ENCODE results near the gene NAPB.

Gene NAPB

GRCh38 chr20:23331450-23332350 lies 89.6 kb downstream of the NAPB start:
- Histone ChIP-seq H2AFZ (ENCODE audit: low read length) (no peak overlapping the region), H3K4me2 (ENCODE audit: low read length) (no peak overlapping the region), H3K9ac (ENCODE audit: low read length) (no peak overlapping the region), H4K20me1 (ENCODE audit: insufficient read depth, low read length) (no peaks in the 10 kb centered on the region), H3K4me1 (ENCODE audit: insufficient read depth, low read length, severe bottlenecking) (no peaks in the 10 kb centered on the region), H3K9me2 (ENCODE audit: low read depth, low read length) (no peaks in the 10 kb centered on the region), H3K27ac (ENCODE audit: low read depth, low read length, poor library complexity, severe bottlenecking) (no peak overlapping the region), H3K9me3 (ENCODE audit: low read length) (no peaks in the 10 kb centered on the region), H3K4me3 (ENCODE audit: low read depth, low read length, poor library complexity, severe bottlenecking) (no peak overlapping the region), H3F3A (ENCODE audit: insufficient read depth, low read length) (no peaks in the 10 kb centered on the region), H3K79me2 (ENCODE audit: insufficient read depth, low read length) (no peaks in the 10 kb centered on the region), H3K27me3 (ENCODE audit: insufficient read depth, low read length) (no peaks in the 10 kb centered on the region), H3K36me3 (ENCODE audit: insufficient read depth, low read length) (no peaks in the 10 kb centered on the region)
- TF ChIP-seq CTCF (IDR thresholded peaks at IDR 0.05; ENCODE audit: low read length) (no peak), EZH2 (IDR thresholded peaks at IDR 0.05; ENCODE audit: borderline replicate concordance, low read length) (no peak)

GRCh38 chr20:23327617-23328333 lies 93.5 kb downstream of the NAPB start:
- H2AFZ ChIP-seq (ENCODE audit: low read length), result no peak overlapping the region
- H3K27ac ChIP-seq (ENCODE audit: low read depth, low read length, poor library complexity, severe bottlenecking), result no peak overlapping the region
- H3F3A ChIP-seq (ENCODE audit: insufficient read depth, low read length), result no peaks in the 10 kb centered on the region
- no peaks in the 10 kb centered on the region for H3K4me1 ChIP-seq (ENCODE audit: insufficient read depth, low read length, severe bottlenecking)
- no peak overlapping the region for H3K4me2 ChIP-seq (ENCODE audit: low read length)
- no peaks in the 10 kb centered on the region for H3K79me2 ChIP-seq (ENCODE audit: insufficient read depth, low read length)
- H3K9me3 ChIP-seq (ENCODE audit: low read length), result no peaks in the 10 kb centered on the region
- no peaks in the 10 kb centered on the region for H3K27me3 ChIP-seq (ENCODE audit: insufficient read depth, low read length)
- H3K9ac ChIP-seq (ENCODE audit: low read length), result no peak overlapping the region
- no peaks in the 10 kb centered on the region for H3K9me2 ChIP-seq (ENCODE audit: low read depth, low read length)
- no peak overlapping the region for H3K4me3 ChIP-seq (ENCODE audit: low read depth, low read length, poor library complexity, severe bottlenecking)
- H3K36me3 ChIP-seq (ENCODE audit: insufficient read depth, low read length), result no peaks in the 10 kb centered on the region
- TF ChIP-seq CTCF (IDR thresholded peaks at IDR 0.05; ENCODE audit: low read length) (no peak), EZH2 (IDR thresholded peaks at IDR 0.05; ENCODE audit: borderline replicate concordance, low read length) (no peak)
- no peaks in the 10 kb centered on the region for H4K20me1 ChIP-seq (ENCODE audit: insufficient read depth, low read length)

- Histone ChIP-seq H3K79me2 (ENCODE audit: insufficient read depth, low read length) (no peaks in the 10 kb centered on the region), H3K4me2 (ENCODE audit: low read length) (no peak overlapping the region), H3K4me1 (ENCODE audit: insufficient read depth, low read length, severe bottlenecking) (no peaks in the 10 kb centered on the region)
Measured at GRCh38 chr20:23326774-23327173, 94.5 kb downstream of the NAPB start.

More at GRCh38 chr20:23326774-23327173, 94.5 kb downstream of the NAPB start:
- no peaks in the 10 kb centered on the region for H3K36me3 ChIP-seq (ENCODE audit: insufficient read depth, low read length)
- no peak for TF ChIP-seq EZH2 (IDR thresholded peaks at IDR 0.05; ENCODE audit: borderline replicate concordance, low read length)
- no peak overlapping the region for H3K9ac ChIP-seq (ENCODE audit: low read length)
- no peak overlapping the region for H3K27ac ChIP-seq (ENCODE audit: low read depth, low read length, poor library complexity, severe bottlenecking)
- H2AFZ ChIP-seq (ENCODE audit: low read length), result no peak overlapping the region
- H3F3A ChIP-seq (ENCODE audit: insufficient read depth, low read length), result no peaks in the 10 kb centered on the region
- no peak overlapping the region for H3K4me3 ChIP-seq (ENCODE audit: low read depth, low read length, poor library complexity, severe bottlenecking)
- H4K20me1 ChIP-seq (ENCODE audit: insufficient read depth, low read length), result no peaks in the 10 kb centered on the region
- no peaks in the 10 kb centered on the region for H3K9me3 ChIP-seq (ENCODE audit: low read length)
- H3K9me2 ChIP-seq (ENCODE audit: low read depth, low read length), result no peaks in the 10 kb centered on the region
- H3K27me3 ChIP-seq (ENCODE audit: insufficient read depth, low read length), result no peaks in the 10 kb centered on the region
